Neuron (in vitro differentiated cells): ENCODE results near the gene PSEN1.

Experiments used
- H2AFZ ChIP-seq: one replicate; pipeline ENCODE4 v1.6.1; 2013; ENCODE audit warnings: low read depth, mild to moderate bottlenecking, inconsistent platforms, low read length, moderate library complexity
- H3K27me3 ChIP-seq: one replicate; pipeline ENCODE4 v1.6.1; 2013; ENCODE audit warnings: low read length; ENCODE audit not compliant: insufficient read depth
- H3K36me3 ChIP-seq: one replicate; pipeline ENCODE4 v1.6.1; 2013; ENCODE audit warnings: low read length; ENCODE audit not compliant: insufficient read depth
- H3K4me1 ChIP-seq: one replicate; pipeline ENCODE4 v1.6.1; 2013; ENCODE audit warnings: low read length; ENCODE audit not compliant: insufficient read depth
- H3K4me3 ChIP-seq: 2 replicates; pipeline ENCODE4 v1.5.1; 2013; ENCODE audit warnings: mild to moderate bottlenecking, low read length, moderate library complexity
- H3K9me3 ChIP-seq: one replicate; pipeline ENCODE4 v1.6.1; 2013; ENCODE audit warnings: low read length

PSEN1 gene

GRCh38 chr14:73208846-73209245 lies 72.5 kb downstream of the PSEN1 start:
- no peaks in the 10 kb centered on the region for H3K4me1 ChIP-seq
- peaks cover 73% of the 10 kb centered on the region for H3K36me3 ChIP-seq
- peaks cover 25% of the 10 kb centered on the region for H3K9me3 ChIP-seq
- H3K27me3 ChIP-seq, result no peaks in the 10 kb centered on the region
- no peak overlapping the region for H2AFZ ChIP-seq
- no peak overlapping the region for H3K4me3 ChIP-seq

- no peak overlapping the region for H3K4me3 ChIP-seq
- peaks cover 71% of the 10 kb centered on the region for H3K36me3 ChIP-seq
- peaks cover 25% of the 10 kb centered on the region for H3K9me3 ChIP-seq
- H3K4me1 ChIP-seq, result no peaks in the 10 kb centered on the region
- no peaks in the 10 kb centered on the region for H3K27me3 ChIP-seq
- H2AFZ ChIP-seq, result no peak overlapping the region
Observed at GRCh38 chr14:73209953-73210352, 73.6 kb downstream of the PSEN1 start.

- Histone ChIP-seq H3K4me1 (no peaks in the 10 kb centered on the region), H3K9me3 (peaks cover 22% of the 10 kb centered on the region), H3K36me3 (peaks cover 69% of the 10 kb centered on the region), H3K4me3 (no peak overlapping the region), H3K27me3 (no peaks in the 10 kb centered on the region), H2AFZ (no peak overlapping the region)
Observed at GRCh38 chr14:73211251-73212040, 75.1 kb downstream of the PSEN1 start.

GRCh38 chr14:73216030-73216429 lies 79.7 kb downstream of the PSEN1 start:
- Histone ChIP-seq H3K36me3 (peaks cover 57% of the 10 kb centered on the region), H3K9me3 (peaks cover 2% of the 10 kb centered on the region), H2AFZ (no peak overlapping the region), H3K4me3 (no peak overlapping the region), H3K4me1 (peaks cover 22% of the 10 kb centered on the region), H3K27me3 (no peaks in the 10 kb centered on the region)

- no peaks in the 10 kb centered on the region for H3K27me3 ChIP-seq
- H2AFZ ChIP-seq, result no peak overlapping the region
- H3K4me3 ChIP-seq, result no peak overlapping the region
- H3K9me3 ChIP-seq, result no peaks in the 10 kb centered on the region
- H3K4me1 ChIP-seq, result peaks cover 30% of the 10 kb centered on the region
- H3K36me3 ChIP-seq, result peaks cover 54% of the 10 kb centered on the region
Observed at GRCh38 chr14:73217411-73217810, 81.1 kb downstream of the PSEN1 start.

GRCh38 chr14:73220061-73220460 lies 83.8 kb downstream of the PSEN1 start:
- Histone ChIP-seq H3K4me1 (peaks cover 39% of the 10 kb centered on the region), H3K9me3 (no peaks in the 10 kb centered on the region), H3K36me3 (peaks cover 39% of the 10 kb centered on the region), H3K27me3 (no peaks in the 10 kb centered on the region), H3K4me3 (no peak overlapping the region), H2AFZ (no peak overlapping the region)

- Histone ChIP-seq H3K36me3 (peaks cover 40% of the 10 kb centered on the region), H2AFZ (no peak overlapping the region)
Observed at GRCh38 chr14:73220634-73221033, 84.3 kb downstream of the PSEN1 start.

GRCh38 chr14:73221945-73222344 lies 85.6 kb downstream of the PSEN1 start:
- Histone ChIP-seq H2AFZ (no peak overlapping the region), H3K36me3 (peaks cover 35% of the 10 kb centered on the region), H3K4me1 (peaks cover 39% of the 10 kb centered on the region), H3K27me3 (no peaks in the 10 kb centered on the region), H3K9me3 (no peaks in the 10 kb centered on the region), H3K4me3 (no peak overlapping the region)

More at GRCh38 chr14:73220634-73221033, 84.3 kb downstream of the PSEN1 start:
- Histone ChIP-seq H3K4me1 (peaks cover 39% of the 10 kb centered on the region), H3K27me3 (no peaks in the 10 kb centered on the region), H3K9me3 (no peaks in the 10 kb centered on the region), H3K4me3 (no peak overlapping the region)

GRCh38 chr14:73223049-73223448 lies 86.7 kb downstream of the PSEN1 start:
- Histone ChIP-seq H3K4me1 (peaks cover 42% of the 10 kb centered on the region), H3K9me3 (no peaks in the 10 kb centered on the region), H3K36me3 (peaks cover 28% of the 10 kb centered on the region), H3K27me3 (no peaks in the 10 kb centered on the region), H3K4me3 (no peak overlapping the region), H2AFZ (no peak overlapping the region)

- H2AFZ ChIP-seq, result no peak overlapping the region
- no peaks in the 10 kb centered on the region for H3K27me3 ChIP-seq
- no peaks in the 10 kb centered on the region for H3K9me3 ChIP-seq
- H3K4me1 ChIP-seq, result peaks cover 31% of the 10 kb centered on the region
- no peak overlapping the region for H3K4me3 ChIP-seq
- H3K36me3 ChIP-seq, result peaks cover 19% of the 10 kb centered on the region
Observed at GRCh38 chr14:73225496-73225895, 89.2 kb downstream of the PSEN1 start.

GRCh38 chr14:73227812-73228781 lies 91.8 kb downstream of the PSEN1 start:
- no peaks in the 10 kb centered on the region for H3K27me3 ChIP-seq
- H3K4me3 ChIP-seq, result no peak overlapping the region
- peaks cover 16% of the 10 kb centered on the region for H3K4me1 ChIP-seq
- H3K36me3 ChIP-seq, result peaks cover 9% of the 10 kb centered on the region
- H2AFZ ChIP-seq, result no peak overlapping the region
- H3K9me3 ChIP-seq, result no peaks in the 10 kb centered on the region

- Histone ChIP-seq H3K4me3 (no peak overlapping the region), H3K4me1 (peaks cover 20% of the 10 kb centered on the region), H2AFZ (no peak overlapping the region), H3K36me3 (peaks cover 8% of the 10 kb centered on the region), H3K9me3 (no peaks in the 10 kb centered on the region), H3K27me3 (no peaks in the 10 kb centered on the region)
Observed at GRCh38 chr14:73230051-73230450, 93.7 kb downstream of the PSEN1 start.
